Activated naive CD8-positive, alpha-beta T cell treated with anti-CD3 and anti-CD28 coated beads, Interleukin-2, amount 50 U/mL, for 16 hours (primary cell): ENCODE data around the gene UQCR11.

Source experiments
- DNase-seq: peaks from one replicate; pipeline ENCODE4 v3.0.0-alpha.2; 2020; ENCODE audit warnings: low read depth, low spot score

Gene UQCR11

GRCh38 chr19:1592024-1592754 is 13.1 kb downstream of the UQCR11 start:
- DNase-seq: peak; percentile 62

- no peak for DNase-seq
These were observed 13.7 kb downstream of the UQCR11 start for GRCh38 chr19:1591421-1592023.

- no peak for DNase-seq
These were observed 14.4 kb downstream of the UQCR11 start for GRCh38 chr19:1590641-1591397.

GRCh38 chr19:1587872-1588271 is 17.4 kb downstream of the UQCR11 start:
- DNase-seq: no peak

GRCh38 chr19:1585243-1585580 is 20.1 kb downstream of the UQCR11 start:
- DNase-seq: no peak

- DNase-seq: no peak
These were observed 20.6 kb downstream of the UQCR11 start for GRCh38 chr19:1584500-1585242.

- no peak for DNase-seq
These were observed 23.1 kb downstream of the UQCR11 start for GRCh38 chr19:1582201-1582600.

GRCh38 chr19:1580957-1581356 is 24.3 kb downstream of the UQCR11 start:
- no peak for DNase-seq

GRCh38 chr19:1580382-1580781 is 24.9 kb downstream of the UQCR11 start:
- no peak for DNase-seq

- no peak for DNase-seq
These were observed 26.0 kb downstream of the UQCR11 start for GRCh38 chr19:1579222-1579621.

GRCh38 chr19:1577929-1578618 is 27.2 kb downstream of the UQCR11 start:
- DNase-seq: no peak

- DNase-seq: no peak
These were observed 28.0 kb downstream of the UQCR11 start for GRCh38 chr19:1577090-1577928.

- DNase-seq: no peak
These were observed 28.8 kb downstream of the UQCR11 start for GRCh38 chr19:1576242-1577089.

- DNase-seq: no peak
These were observed 29.7 kb downstream of the UQCR11 start for GRCh38 chr19:1575323-1576241.

- DNase-seq: no peak
These were observed 30.7 kb downstream of the UQCR11 start for GRCh38 chr19:1574354-1575136.

GRCh38 chr19:1572795-1573194 is 32.5 kb downstream of the UQCR11 start:
- DNase-seq: no peak

- no peak for DNase-seq
These were observed 33.9 kb downstream of the UQCR11 start for GRCh38 chr19:1571358-1571757.

- no peak for DNase-seq
These were observed 34.4 kb downstream of the UQCR11 start for GRCh38 chr19:1570836-1571235.
